K562 treated with DMSO at 1 percent for 4 hours (cell line): Measurements from ENCODE around the gene SIRPG. TPM values are rescaled to one million over a fixed set of nuclear protein-coding genes. Genes with fewer than 3 reads are reported as not detected.

Experiments used
- total RNA-seq: library from RNA; unstranded; fragments of 300-600 nt; gene quantifications from 2 replicates; pipeline ENCODE4 v1.2.3, GENCODE V29; 2022; ENCODE audit not compliant: insufficient read depth

SIRPG gene
- total RNA-seq, result not detected in 2 replicates

GRCh38 chr20:1657556-1658334 lies at the start of gene SIRPG:
TSS of gene SIRPG (minus strand) at chr20:1657779. CDS start at chr20:1657714, 65 bp downstream.

DNA sequence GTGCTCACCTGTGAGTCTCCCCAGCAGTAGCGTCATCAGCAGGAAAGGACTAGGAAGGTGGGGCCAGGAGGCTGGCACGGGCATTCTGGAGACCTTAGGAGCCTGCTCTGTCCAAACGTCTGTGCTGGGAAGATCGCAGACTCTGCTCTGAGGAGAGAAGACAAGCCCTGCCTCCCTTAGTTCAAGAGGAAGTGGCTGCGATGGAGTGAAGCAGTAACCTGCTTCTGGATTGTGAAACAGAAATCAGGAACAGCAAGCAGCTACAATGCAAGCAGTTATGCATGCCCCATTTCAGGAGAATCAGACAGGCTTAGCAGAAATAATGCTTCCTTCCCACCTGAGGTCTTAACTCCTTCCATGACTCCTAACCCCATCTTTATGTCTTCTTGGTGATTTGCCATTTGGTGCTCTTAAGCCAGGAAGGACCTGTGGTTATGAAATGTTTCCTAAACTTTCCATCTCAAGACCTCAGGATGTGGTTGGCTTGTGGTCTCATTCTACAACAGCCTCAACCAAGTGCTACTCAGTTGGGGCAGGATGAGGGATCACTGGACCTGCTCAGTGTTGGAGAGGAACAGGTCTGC lies 37.6 kb downstream of the SIRPG start, which contains the start of gene SIRPB1:
SIRPB1 (minus strand) TSS at position 149 of the 584 bp plus-strand sequence; CDS start at position 84, 65 bp downstream.

Other genes with a start within 250 kb of the SIRPG start
- gene NSFL1C, start 190.9 kb downstream of the SIRPG start, total RNA-seq, result 50.1 and 66.8 TPM in 2 replicates
- 0.47 and 1.1 TPM in 2 replicates for gene SIRPB2, start 166.4 kb downstream of the SIRPG start, total RNA-seq
- gene SIRPD, start 100.1 kb downstream of the SIRPG start, total RNA-seq, result not detected in 2 replicates
- gene SIRPB1, start 37.8 kb downstream of the SIRPG start, total RNA-seq, result not detected in 2 replicates
- gene SIRPA, start 237.6 kb upstream of the SIRPG start, total RNA-seq, result 0.44 TPM in 1 of 2 replicates, not detected in the other